HepG2 (cell line): ENCODE measurements around the gene NAA11.

Source experiments
- ATF7 ChIP-seq, 2 experiments: fragments of 450-650 bp in 1 of 2; sonication (generic) in 1 of 2; formaldehyde crosslinking in 1 of 2; IDR thresholded peaks; 2 replicates each; pipeline versions ENCODE4 v1.4.0 to v1.6.1; 2016 to 2020; ENCODE audit warnings: antibody characterized with exemption in 1 of 2, mild to moderate bottlenecking in 1 of 2, missing genetic modification reagents in 1 of 2
- ERF ChIP-seq: IDR thresholded peaks from 2 replicates; pipeline ENCODE4 v1.6.1; 2018; ENCODE audit warnings: missing biosample characterization, missing genetic modification reagents
- HDAC2 ChIP-seq: sonication (generic); formaldehyde crosslinking; IDR thresholded peaks from 2 replicates; pipeline ENCODE4 v1.4.0; 2020; ENCODE audit warnings: missing genetic modification reagents
- MYC ChIP-seq: sonication (generic); formaldehyde crosslinking; IDR thresholded peaks from 2 replicates; pipeline ENCODE4 v1.9.0; 2021; ENCODE audit warnings: missing genetic modification reagents, borderline replicate concordance
- NFIC ChIP-seq: IDR thresholded peaks from 2 replicates; pipeline ENCODE4 v1.6.1; 2012; ENCODE audit warnings: mild to moderate bottlenecking, low read length, inconsistent platforms
- PHF21A ChIP-seq: sonication (generic); formaldehyde crosslinking; IDR thresholded peaks from 2 replicates; pipeline ENCODE4 v1.5.0; 2020; ENCODE audit warnings: mild to moderate bottlenecking, missing genetic modification reagents
- SRF ChIP-seq: IDR thresholded peaks from 2 replicates; pipeline ENCODE4 v1.6.1; 2011; ENCODE audit warnings: mild to moderate bottlenecking, low read depth, low read length, moderate library complexity
- TARDBP ChIP-seq: sonication (generic); formaldehyde crosslinking; IDR thresholded peaks from 2 replicates; pipeline ENCODE4 v1.8.0; 2022; ENCODE audit warnings: mild to moderate bottlenecking, missing genetic modification reagents
- ZNF329 ChIP-seq: sonication (generic); formaldehyde crosslinking; IDR thresholded peaks from 2 replicates; pipeline ENCODE4 v1.9.0; 2021; ENCODE audit warnings: low read depth, mild to moderate bottlenecking, missing genetic modification reagents
- TF ChIP-seq, protein P1 (sequence below): sonication (generic); formaldehyde crosslinking; IDR thresholded peaks from 2 replicates; pipeline ENCODE4 v1.5.1; 2020; ENCODE audit warnings: mild to moderate bottlenecking, missing genetic modification reagents
- TF ChIP-seq, protein P2 (sequence below): sonication (generic); formaldehyde crosslinking; IDR thresholded peaks from 2 replicates; pipeline ENCODE4 v1.5.0; 2020; ENCODE audit warnings: mild to moderate bottlenecking, missing genetic modification reagents, moderate library complexity
- TF ChIP-seq, protein P3 (sequence below): sonication (generic); formaldehyde crosslinking; IDR thresholded peaks from 2 replicates; pipeline ENCODE4 v1.4.0; 2020; ENCODE audit warnings: mild to moderate bottlenecking, missing genetic modification reagents
- TF ChIP-seq, protein P4 (sequence below): IDR thresholded peaks from 2 replicates; pipeline ENCODE4 v1.6.1; 2016; ENCODE audit warnings: missing compliant biosample characterization, missing genetic modification reagents, borderline replicate concordance

DNA sequence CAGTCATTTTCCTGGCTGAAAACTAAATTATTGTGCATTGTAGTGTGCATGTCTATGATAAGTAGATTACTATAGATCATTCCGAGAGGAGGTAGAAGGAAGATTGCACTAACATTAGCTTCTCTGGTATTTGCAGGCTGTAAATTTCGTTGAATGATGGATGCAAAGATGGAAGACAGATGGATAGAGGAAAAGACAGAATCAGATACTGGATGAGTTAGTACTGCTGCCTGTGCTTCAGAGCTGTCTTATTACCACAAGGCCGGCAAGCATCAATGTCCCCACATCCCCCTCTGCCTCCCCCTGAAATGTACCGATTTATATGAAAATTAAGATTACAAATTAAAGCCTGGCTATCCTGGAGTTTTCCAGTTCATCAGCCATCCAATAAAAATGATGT is 17.7 kb downstream of the NAA11 start:
- TF ChIP-seq TARDBP (no peak), ATF7 (IDR thresholded peaks at IDR 0.05) (no peak), ATF7 (CRISPR knock-in tag; IDR thresholded peaks at IDR 0.05) (no peak), PHF21A (CRISPR knock-in tag) (no peak), MYC (no peak), HDAC2 (no peak), ZNF329 (CRISPR knock-in tag) (no peak), ERF (no peak), NFIC (no peak), SRF (no peak)
- TF ChIP-seq, protein P1, sequence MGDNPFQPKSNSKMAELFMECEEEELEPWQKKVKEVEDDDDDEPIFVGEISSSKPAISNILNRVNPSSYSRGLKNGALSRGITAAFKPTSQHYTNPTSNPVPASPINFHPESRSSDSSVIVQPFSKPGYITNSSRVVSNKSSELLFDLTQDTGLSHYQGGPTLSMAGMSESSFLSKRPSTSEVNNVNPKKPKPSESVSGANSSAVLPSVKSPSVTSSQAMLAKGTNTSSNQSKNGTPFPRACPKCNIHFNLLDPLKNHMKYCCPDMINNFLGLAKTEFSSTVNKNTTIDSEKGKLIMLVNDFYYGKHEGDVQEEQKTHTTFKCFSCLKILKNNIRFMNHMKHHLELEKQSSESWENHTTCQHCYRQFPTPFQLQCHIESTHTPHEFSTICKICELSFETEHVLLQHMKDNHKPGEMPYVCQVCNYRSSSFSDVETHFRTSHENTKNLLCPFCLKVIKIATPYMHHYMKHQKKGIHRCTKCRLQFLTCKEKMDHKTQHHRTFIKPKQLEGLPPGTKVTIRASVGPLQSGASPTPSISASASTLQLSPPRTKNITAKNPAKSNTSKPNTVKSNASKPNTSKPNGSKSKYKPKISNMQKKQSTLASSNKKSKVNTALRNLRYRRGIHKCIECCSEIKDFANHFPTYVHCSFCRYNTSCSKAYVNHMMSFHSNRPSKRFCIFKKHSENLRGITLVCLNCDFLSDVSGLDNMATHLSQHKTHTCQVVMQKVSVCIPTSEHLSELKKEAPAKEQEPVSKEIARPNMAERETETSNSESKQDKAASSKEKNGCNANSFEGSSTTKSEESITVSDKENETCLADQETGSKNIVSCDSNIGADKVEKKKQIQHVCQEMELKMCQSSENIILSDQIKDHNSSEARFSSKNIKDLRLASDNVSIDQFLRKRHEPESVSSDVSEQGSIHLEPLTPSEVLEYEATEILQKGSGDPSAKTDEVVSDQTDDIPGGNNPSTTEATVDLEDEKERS (CRISPR knock-in tag): no peak
- TF ChIP-seq, protein P2, sequence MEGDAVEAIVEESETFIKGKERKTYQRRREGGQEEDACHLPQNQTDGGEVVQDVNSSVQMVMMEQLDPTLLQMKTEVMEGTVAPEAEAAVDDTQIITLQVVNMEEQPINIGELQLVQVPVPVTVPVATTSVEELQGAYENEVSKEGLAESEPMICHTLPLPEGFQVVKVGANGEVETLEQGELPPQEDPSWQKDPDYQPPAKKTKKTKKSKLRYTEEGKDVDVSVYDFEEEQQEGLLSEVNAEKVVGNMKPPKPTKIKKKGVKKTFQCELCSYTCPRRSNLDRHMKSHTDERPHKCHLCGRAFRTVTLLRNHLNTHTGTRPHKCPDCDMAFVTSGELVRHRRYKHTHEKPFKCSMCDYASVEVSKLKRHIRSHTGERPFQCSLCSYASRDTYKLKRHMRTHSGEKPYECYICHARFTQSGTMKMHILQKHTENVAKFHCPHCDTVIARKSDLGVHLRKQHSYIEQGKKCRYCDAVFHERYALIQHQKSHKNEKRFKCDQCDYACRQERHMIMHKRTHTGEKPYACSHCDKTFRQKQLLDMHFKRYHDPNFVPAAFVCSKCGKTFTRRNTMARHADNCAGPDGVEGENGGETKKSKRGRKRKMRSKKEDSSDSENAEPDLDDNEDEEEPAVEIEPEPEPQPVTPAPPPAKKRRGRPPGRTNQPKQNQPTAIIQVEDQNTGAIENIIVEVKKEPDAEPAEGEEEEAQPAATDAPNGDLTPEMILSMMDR: no peak
- TF ChIP-seq, protein P3, sequence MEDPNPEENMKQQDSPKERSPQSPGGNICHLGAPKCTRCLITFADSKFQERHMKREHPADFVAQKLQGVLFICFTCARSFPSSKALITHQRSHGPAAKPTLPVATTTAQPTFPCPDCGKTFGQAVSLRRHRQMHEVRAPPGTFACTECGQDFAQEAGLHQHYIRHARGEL: no peak
- TF ChIP-seq, protein P4, sequence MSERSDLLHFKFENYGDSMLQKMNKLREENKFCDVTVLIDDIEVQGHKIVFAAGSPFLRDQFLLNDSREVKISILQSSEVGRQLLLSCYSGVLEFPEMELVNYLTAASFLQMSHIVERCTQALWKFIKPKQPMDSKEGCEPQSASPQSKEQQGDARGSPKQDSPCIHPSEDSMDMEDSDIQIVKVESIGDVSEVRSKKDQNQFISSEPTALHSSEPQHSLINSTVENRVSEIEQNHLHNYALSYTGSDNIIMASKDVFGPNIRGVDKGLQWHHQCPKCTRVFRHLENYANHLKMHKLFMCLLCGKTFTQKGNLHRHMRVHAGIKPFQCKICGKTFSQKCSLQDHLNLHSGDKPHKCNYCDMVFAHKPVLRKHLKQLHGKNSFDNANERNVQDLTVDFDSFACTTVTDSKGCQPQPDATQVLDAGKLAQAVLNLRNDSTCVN: no peak
